ENCODE measurements around the gene TRIM17. TPM values are rescaled to one million over a fixed set of nuclear protein-coding genes. Genes with fewer than 3 reads are reported as not detected.

The TRIM17 gene
- total RNA-seq, 4 donors from 2014 or later = not detected

- Histone ChIP-seq H3K27me3 (peaks cover 0 to 67% (median 9%) of the 10 kb centered on the region in 4 donors), H3K9me3 (no peaks in the 10 kb centered on the region), H3K4me3 (no peak overlapping the region), H3K36me3 (no peaks in the 10 kb centered on the region), H3K4me1 (no peaks in the 10 kb centered on the region), H3K27ac (replicated peaks in 1 of 4) (no peak overlapping the region)
- WGBS = 95% methylated on average over 6 of the region's 6 CpGs
- no peak for DNase-seq (ENCODE audit: extremely low spot score)
- TF ChIP-seq, protein P1, sequence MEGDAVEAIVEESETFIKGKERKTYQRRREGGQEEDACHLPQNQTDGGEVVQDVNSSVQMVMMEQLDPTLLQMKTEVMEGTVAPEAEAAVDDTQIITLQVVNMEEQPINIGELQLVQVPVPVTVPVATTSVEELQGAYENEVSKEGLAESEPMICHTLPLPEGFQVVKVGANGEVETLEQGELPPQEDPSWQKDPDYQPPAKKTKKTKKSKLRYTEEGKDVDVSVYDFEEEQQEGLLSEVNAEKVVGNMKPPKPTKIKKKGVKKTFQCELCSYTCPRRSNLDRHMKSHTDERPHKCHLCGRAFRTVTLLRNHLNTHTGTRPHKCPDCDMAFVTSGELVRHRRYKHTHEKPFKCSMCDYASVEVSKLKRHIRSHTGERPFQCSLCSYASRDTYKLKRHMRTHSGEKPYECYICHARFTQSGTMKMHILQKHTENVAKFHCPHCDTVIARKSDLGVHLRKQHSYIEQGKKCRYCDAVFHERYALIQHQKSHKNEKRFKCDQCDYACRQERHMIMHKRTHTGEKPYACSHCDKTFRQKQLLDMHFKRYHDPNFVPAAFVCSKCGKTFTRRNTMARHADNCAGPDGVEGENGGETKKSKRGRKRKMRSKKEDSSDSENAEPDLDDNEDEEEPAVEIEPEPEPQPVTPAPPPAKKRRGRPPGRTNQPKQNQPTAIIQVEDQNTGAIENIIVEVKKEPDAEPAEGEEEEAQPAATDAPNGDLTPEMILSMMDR (IDR thresholded peaks at IDR 0.05) = no peak
- no peak for TF ChIP-seq POLR2AphosphoS5 (IDR thresholded peaks at IDR 0.05)
- no peak for TF ChIP-seq POLR2A (IDR thresholded peaks at IDR 0.05; ENCODE audit: low read depth)
- TF ChIP-seq EP300 (IDR thresholded peaks at IDR 0.05) = no peak
- intact Hi-C loops (cut with DNase I) = no loop called here
These were observed 13.6 kb upstream of the TRIM17 start for GRCh38 chr1:228430243-228430642.

DNA sequence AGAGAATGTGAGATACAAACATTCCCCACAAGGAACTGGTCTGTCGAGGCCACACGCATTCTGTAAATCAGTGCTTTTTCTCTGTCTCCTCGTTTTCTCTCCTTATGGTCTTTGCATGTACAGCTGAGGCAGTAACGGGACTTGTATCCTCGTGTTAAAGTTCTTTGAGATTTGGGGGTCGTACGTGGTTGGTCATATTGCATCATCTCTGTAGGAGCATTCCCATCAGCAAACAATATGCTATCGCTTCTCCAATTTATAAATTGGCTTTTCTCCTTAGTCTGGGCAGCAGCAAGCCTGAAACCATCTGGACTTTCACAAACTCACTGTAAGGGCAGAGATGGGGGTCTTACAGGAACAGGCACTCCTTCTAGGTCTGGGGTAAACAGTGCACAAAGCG is 13.0 kb upstream of the TRIM17 start:
- WGBS = 79% methylated on average over 9 of the region's 9 CpGs
- intact Hi-C loops (cut with DNase I) = no loop called here

DNA sequence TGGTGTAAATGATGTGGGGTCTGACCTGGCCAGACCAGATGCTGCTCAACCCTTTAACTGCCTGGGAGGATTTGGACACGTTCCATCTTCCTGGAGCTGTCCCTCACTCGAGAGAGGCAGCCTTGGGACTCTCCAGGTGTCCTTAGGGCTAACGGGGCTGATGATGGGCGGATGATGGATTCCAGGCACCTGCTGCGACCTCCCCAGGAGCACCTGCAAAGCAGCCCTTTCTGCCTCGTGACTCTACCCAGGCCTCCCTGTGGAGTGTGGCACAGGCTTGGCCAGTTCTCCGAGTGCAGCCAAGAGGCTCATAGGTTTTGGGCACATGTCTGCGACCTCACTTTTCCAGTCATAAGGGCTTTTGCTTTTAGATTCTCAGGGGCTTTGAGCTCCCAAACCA is 12.3 kb upstream of the TRIM17 start:
- no peak overlapping the region for H3K4me3 ChIP-seq
- no peaks in the 10 kb centered on the region for H3K9me3 ChIP-seq
- TF ChIP-seq POLR2AphosphoS5 (IDR thresholded peaks at IDR 0.05) (no peak), POLR2A (IDR thresholded peaks at IDR 0.05; ENCODE audit: low read depth) (no peak), EP300 (IDR thresholded peaks at IDR 0.05) (no peak)
- TF ChIP-seq, protein P1 (IDR thresholded peaks at IDR 0.05) = no peak
- no peak overlapping the region for H3K27ac ChIP-seq (replicated peaks in 1 of 4)
- no peaks in the 10 kb centered on the region for H3K36me3 ChIP-seq
- WGBS = 37% methylated on average over 6 of the region's 8 CpGs
- no peak for DNase-seq (ENCODE audit: extremely low spot score)
- H3K27me3 ChIP-seq = peaks cover 0 to 60% (median 9%) of the 10 kb centered on the region in 4 donors
- H3K4me1 ChIP-seq = no peaks in the 10 kb centered on the region
- intact Hi-C loops (cut with DNase I) = no loop called here

More for the DNA sequence above, 13.0 kb upstream of the TRIM17 start:
- Histone ChIP-seq H3K4me1 (no peaks in the 10 kb centered on the region), H3K4me3 (no peak overlapping the region), H3K9me3 (no peaks in the 10 kb centered on the region), H3K36me3 (no peaks in the 10 kb centered on the region), H3K27me3 (peaks cover 0 to 67% (median 9%) of the 10 kb centered on the region in 4 donors), H3K27ac (replicated peaks in 1 of 4) (no peak overlapping the region)
- DNase-seq (ENCODE audit: extremely low spot score) = no peak
- TF ChIP-seq, protein P1 (IDR thresholded peaks at IDR 0.05) = no peak
- TF ChIP-seq POLR2A (IDR thresholded peaks at IDR 0.05; ENCODE audit: low read depth) (no peak), EP300 (IDR thresholded peaks at IDR 0.05) (no peak), POLR2AphosphoS5 (IDR thresholded peaks at IDR 0.05) (no peak)

DNA sequence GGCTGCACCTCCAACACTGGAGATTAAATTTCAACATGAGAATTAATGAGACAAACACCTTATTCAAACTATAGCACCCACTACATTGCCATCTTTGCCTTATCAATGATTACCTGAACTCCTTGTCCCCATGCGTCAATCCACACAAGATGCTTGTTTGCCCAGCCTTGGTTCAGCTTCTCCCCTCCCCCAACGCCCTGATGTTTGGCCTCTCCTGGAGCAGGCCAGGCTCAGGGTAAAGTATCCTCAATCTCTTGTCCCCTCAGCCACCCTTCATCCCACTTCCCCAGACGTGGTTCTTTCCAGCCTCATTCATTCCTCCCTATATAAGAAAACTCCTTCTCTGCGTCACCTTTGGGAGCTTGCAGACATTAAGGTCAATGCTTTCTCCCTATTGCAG is 11.8 kb upstream of the TRIM17 start:
- Histone ChIP-seq H3K4me3 (no peak overlapping the region), H3K9me3 (no peaks in the 10 kb centered on the region), H3K36me3 (no peaks in the 10 kb centered on the region), H3K27me3 (peaks cover 0 to 54% (median 9%) of the 10 kb centered on the region in 4 donors), H3K27ac (replicated peaks in 1 of 4) (no peak overlapping the region), H3K4me1 (no peaks in the 10 kb centered on the region)
- no peak for DNase-seq (ENCODE audit: extremely low spot score)
- intact Hi-C loops (cut with DNase I) = no loop called here
- no peak for TF ChIP-seq EP300 (IDR thresholded peaks at IDR 0.05)
- no peak for TF ChIP-seq POLR2AphosphoS5 (IDR thresholded peaks at IDR 0.05)
- TF ChIP-seq, protein P1 (IDR thresholded peaks at IDR 0.05) = no peak
- no peak for TF ChIP-seq POLR2A (IDR thresholded peaks at IDR 0.05; ENCODE audit: low read depth)
- 72% methylated on average over 4 of the region's 4 CpGs for WGBS

GRCh38 chr1:228426518-228427175 is 10.0 kb upstream of the TRIM17 start:
- no peak for DNase-seq (ENCODE audit: extremely low spot score)
- H3K4me3 ChIP-seq = no peak overlapping the region
- H3K27me3 ChIP-seq = peaks cover 0 to 44% (median 3%) of the 10 kb centered on the region in 4 donors
- H3K4me1 ChIP-seq = no peaks in the 10 kb centered on the region
- no peak overlapping the region for H3K27ac ChIP-seq (replicated peaks in 1 of 4)
- H3K36me3 ChIP-seq = no peaks in the 10 kb centered on the region
- intact Hi-C loops (cut with DNase I) = no loop called here
- H3K9me3 ChIP-seq = no peaks in the 10 kb centered on the region
- 76% methylated on average over 5 of the region's 5 CpGs for WGBS
- TF ChIP-seq EP300 (IDR thresholded peaks at IDR 0.05) (no peak), POLR2AphosphoS5 (IDR thresholded peaks at IDR 0.05) (no peak), POLR2A (IDR thresholded peaks at IDR 0.05; ENCODE audit: low read depth) (no peak)
- TF ChIP-seq, protein P1 (IDR thresholded peaks at IDR 0.05) = no peak
